ENCODE data around the gene DPCD. TPM values are rescaled to one million over a fixed set of nuclear protein-coding genes. Genes with fewer than 3 reads are reported as not detected.

DPCD gene
- total and polyA plus RNA-seq, 2 donors (not counting 3 experiments of a cell fraction or from before 2014, with no cell fraction given), result 25.3 to 39.3 TPM

DNA sequence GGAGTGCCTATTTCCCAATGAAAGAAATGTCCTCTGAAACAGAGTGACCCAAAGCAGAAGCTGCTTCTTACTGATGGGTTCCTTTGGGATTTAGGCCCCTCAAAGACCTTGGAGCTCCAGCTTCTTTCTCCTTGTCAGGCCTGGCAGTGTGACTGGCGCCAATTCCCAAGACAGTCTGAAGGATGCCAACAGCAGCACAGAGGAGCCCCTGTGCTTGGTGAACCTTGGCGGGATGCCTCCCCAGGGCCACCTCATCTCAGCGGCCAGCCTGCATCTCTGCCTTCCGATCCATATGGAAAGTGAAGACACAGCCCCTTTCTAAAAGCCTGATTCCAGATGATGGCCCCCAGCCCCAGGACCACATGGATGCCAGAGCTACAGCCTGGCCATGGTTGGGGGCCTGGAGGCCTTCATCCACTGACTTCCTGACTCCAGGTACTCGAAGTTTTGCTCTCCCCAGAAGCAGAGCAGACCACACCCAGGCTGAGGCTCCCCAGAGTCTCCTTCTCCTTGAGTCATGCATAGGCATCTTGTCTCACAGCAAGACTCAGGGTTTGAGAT, 61.5 kb downstream of the DPCD start:
- no TSS peak for BruUV-seq (replicated peaks)
- H4K20me1 ChIP-seq (replicated peaks; ENCODE audit: control insufficient read depth, extremely low read depth, insufficient read depth, low read length), result no peaks in the 10 kb centered on the region
- no peak overlapping the region for H3K27ac ChIP-seq (ENCODE audit: insufficient read depth, low read depth, low read length)
- TF ChIP-seq, protein P1, sequence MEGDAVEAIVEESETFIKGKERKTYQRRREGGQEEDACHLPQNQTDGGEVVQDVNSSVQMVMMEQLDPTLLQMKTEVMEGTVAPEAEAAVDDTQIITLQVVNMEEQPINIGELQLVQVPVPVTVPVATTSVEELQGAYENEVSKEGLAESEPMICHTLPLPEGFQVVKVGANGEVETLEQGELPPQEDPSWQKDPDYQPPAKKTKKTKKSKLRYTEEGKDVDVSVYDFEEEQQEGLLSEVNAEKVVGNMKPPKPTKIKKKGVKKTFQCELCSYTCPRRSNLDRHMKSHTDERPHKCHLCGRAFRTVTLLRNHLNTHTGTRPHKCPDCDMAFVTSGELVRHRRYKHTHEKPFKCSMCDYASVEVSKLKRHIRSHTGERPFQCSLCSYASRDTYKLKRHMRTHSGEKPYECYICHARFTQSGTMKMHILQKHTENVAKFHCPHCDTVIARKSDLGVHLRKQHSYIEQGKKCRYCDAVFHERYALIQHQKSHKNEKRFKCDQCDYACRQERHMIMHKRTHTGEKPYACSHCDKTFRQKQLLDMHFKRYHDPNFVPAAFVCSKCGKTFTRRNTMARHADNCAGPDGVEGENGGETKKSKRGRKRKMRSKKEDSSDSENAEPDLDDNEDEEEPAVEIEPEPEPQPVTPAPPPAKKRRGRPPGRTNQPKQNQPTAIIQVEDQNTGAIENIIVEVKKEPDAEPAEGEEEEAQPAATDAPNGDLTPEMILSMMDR (IDR thresholded peaks at IDR 0.05; ENCODE audit: extremely low read depth in 1 of 2, insufficient read depth in 1 of 2, low read depth in 1 of 2, low read length in 2 of 2), result no peak
- TF ChIP-seq POLR2A (IDR thresholded peaks at IDR 0.05; ENCODE audit: low read depth, low read length) (no peak), JUN (IDR thresholded peaks at IDR 0.05; ENCODE audit: borderline replicate concordance, insufficient read depth, insufficient read length, low read depth) (no peak), FOS (IDR thresholded peaks at IDR 0.05; ENCODE audit: borderline replicate concordance, insufficient read depth, low read length) (no peak), GATA2 (IDR thresholded peaks at IDR 0.05; ENCODE audit: insufficient read depth, insufficient read length, low read depth, low read length) (no peak), POLR2AphosphoS5 (IDR thresholded peaks at IDR 0.05; ENCODE audit: insufficient read depth, low read depth, low read length) (no peak), MAX (IDR thresholded peaks at IDR 0.05; ENCODE audit: insufficient read depth, insufficient read length) (no peak)
- H3K4me3 ChIP-seq (replicated peaks in 1 of 3; ENCODE audit: insufficient read depth in 1 of 3, low read depth in 1 of 3, low read length in 3 of 3), result no peak overlapping the region
- no peaks in the 10 kb centered on the region for H3K79me2 ChIP-seq (ENCODE audit: control insufficient read depth, insufficient read depth, low read length)
- CTCF ChIA-PET, result interaction anchor here (0.8 kb wide), 1 partner anchor 11 kb away, joined by 3 read pairs; no protein-coding TSS in a partner anchor
- no peak overlapping the region for H3K4me2 ChIP-seq (ENCODE audit: insufficient read depth, low read length)
- no peaks in the 10 kb centered on the region for H3K4me1 ChIP-seq (ENCODE audit: control insufficient read depth, extremely low read depth, insufficient read depth, low read length)
- POLR2A ChIA-PET, result interaction anchor here (0.6 kb wide), 1 partner anchor 8 kb away, joined by 9 read pairs; no protein-coding TSS in a partner anchor
- no peak overlapping the region for H3K9ac ChIP-seq (replicated peaks; ENCODE audit: extremely low read depth, insufficient read depth, low read length)
- H3K36me3 ChIP-seq (ENCODE audit: control insufficient read depth in 2 of 2, extremely low read depth in 1 of 2, insufficient read depth in 2 of 2, low read length in 2 of 2), result peaks cover 0 to 2% of the 10 kb centered on the region in 2 experiments
- dilution Hi-C loops (cut with MboI; ENCODE audit: extremely low pct_ligation_motif_present, low sequenced_read_pairs) (no loop called here), intact Hi-C loops (cut with micrococcal nuclease) (no loop called here)
- H2AFZ ChIP-seq (ENCODE audit: low read depth, low read length), result no peak overlapping the region
- no peaks in the 10 kb centered on the region for H3K27me3 ChIP-seq (ENCODE audit: control insufficient read depth in 2 of 2, insufficient read depth in 2 of 2, low read length in 2 of 2)
- H3K9me3 ChIP-seq (replicated peaks; ENCODE audit: control insufficient read depth, insufficient read depth, low read length), result no peaks in the 10 kb centered on the region
- H3K9me1 ChIP-seq (replicated peaks; ENCODE audit: control insufficient read depth, extremely low read depth, insufficient read depth, low read length), result no peaks in the 10 kb centered on the region
- FAIRE-seq (no peak), DNase-seq (ENCODE audit: low read depth, low spot score) (no peak)

Data from endothelial cell of umbilical vein (primary cell).